GM23338 (cell line): ENCODE results near the gene CENPP. TPM values are rescaled to one million over a fixed set of nuclear protein-coding genes. Genes with fewer than 3 reads are reported as not detected.

Source experiments
- ATAC-seq: fragments of 200-7000 bp; cut with Tn5 transposase; 3 replicates; pipeline ENCODE4 v1.9.1; 2020
- DNase-seq: peaks from one replicate; pipeline ENCODE4 v3.0.0-alpha.2; 2015; ENCODE audit warnings: low spot score
- H2AFZ ChIP-seq: fragments of 200-600 bp; sonication (generic); 2 replicates; pipeline ENCODE4 v1.8.0; 2016; ENCODE audit warnings: antibody characterized with exemption, mild to moderate bottlenecking, moderate library complexity
- H3F3A ChIP-seq: fragments of 200-600 bp; sonication (generic); replicated peaks from 2 replicates; pipeline ENCODE4 v1.8.0; 2017; ENCODE audit warnings: antibody characterized with exemption, mixed run types, low read depth
- H3K27ac ChIP-seq: fragments of 200-600 bp; sonication (generic); 2 replicates; pipeline ENCODE4 v1.6.1; 2016; ENCODE audit warnings: low read depth
- H3K27me3 ChIP-seq: fragments of 200-600 bp; sonication (generic); 2 replicates; pipeline ENCODE4 v1.8.0; 2016; ENCODE audit warnings: mild to moderate bottlenecking, mixed run types, moderate library complexity; ENCODE audit not compliant: insufficient read depth
- H3K36me3 ChIP-seq: fragments of 200-600 bp; sonication (generic); 2 replicates; pipeline ENCODE4 v1.8.0; 2016; ENCODE audit warnings: mild to moderate bottlenecking; ENCODE audit not compliant: insufficient read depth
- H3K4me1 ChIP-seq: fragments of 200-600 bp; sonication (generic); 2 replicates; pipeline ENCODE4 v1.8.0; 2016; ENCODE audit warnings: mild to moderate bottlenecking, moderate library complexity; ENCODE audit not compliant: insufficient read depth
- H3K4me2 ChIP-seq: fragments of 200-600 bp; sonication (generic); 2 replicates; pipeline ENCODE4 v1.7.1; 2017; ENCODE audit warnings: mixed run types
- H3K4me3 ChIP-seq: fragments of 200-600 bp; sonication (generic); 2 replicates; pipeline ENCODE4 v1.6.1; 2016; ENCODE audit warnings: mixed run types
- H3K79me2 ChIP-seq: fragments of 200-600 bp; sonication (generic); replicated peaks from 2 replicates; pipeline ENCODE4 v1.8.0; 2017; ENCODE audit warnings: mild to moderate bottlenecking; ENCODE audit not compliant: insufficient read depth
- H3K9me2 ChIP-seq: fragments of 200-600 bp; sonication (generic); 2 replicates; pipeline ENCODE4 v1.8.0; 2017; ENCODE audit not compliant: insufficient read depth
- H4K20me1 ChIP-seq: fragments of 200-600 bp; sonication (generic); replicated peaks from 2 replicates; pipeline ENCODE4 v1.8.0; 2017; ENCODE audit warnings: mild to moderate bottlenecking; ENCODE audit not compliant: insufficient read depth
- H3K27ac Mint-ChIP-seq: 2 replicates; pipeline ENCODE4 v1.8.0; 2020; ENCODE audit warnings: inconsistent platforms, mild to moderate bottlenecking, moderate library complexity, mixed read lengths
- H3K27me3 Mint-ChIP-seq: 3 replicates; pipeline ENCODE4 v1.8.0; 2022; ENCODE audit warnings: low read depth, mild to moderate bottlenecking, moderate library complexity, mixed read lengths, inconsistent platforms; ENCODE audit not compliant: insufficient read depth, poor library complexity
- H3K36me3 Mint-ChIP-seq: 3 replicates; pipeline ENCODE4 v1.8.0; 2021; ENCODE audit warnings: low read depth, mild to moderate bottlenecking, inconsistent platforms, moderate library complexity, mixed read lengths
- H3K4me1 Mint-ChIP-seq: 3 replicates; pipeline ENCODE4 v1.8.0; 2020; ENCODE audit warnings: mild to moderate bottlenecking, inconsistent platforms, mixed read lengths
- H3K4me3 Mint-ChIP-seq: 3 replicates; pipeline ENCODE4 v1.8.0; 2021; ENCODE audit warnings: moderate library complexity, mild to moderate bottlenecking, inconsistent platforms, mixed read lengths
- H3K9me3 Mint-ChIP-seq: 3 replicates; pipeline ENCODE4 v1.8.0; 2020; ENCODE audit warnings: moderate library complexity, mild to moderate bottlenecking, inconsistent platforms, mixed read lengths
- CREB1 ChIP-seq: fragments of 250-450 bp; sonication (Bioruptor Pico); IDR thresholded peaks from 2 replicates; pipeline ENCODE4 v1.5.0; 2020; ENCODE audit warnings: low read depth, mild to moderate bottlenecking, moderate library complexity
- CTCF ChIP-seq, 2 experiments: fragments of 200-600 bp in 1 of 2; sonication (generic) in 1 of 2; conservative IDR thresholded peaks; 2 replicates each; pipeline versions ENCODE4 v1.5.1 to v1.6.1; 2016 to 2017; ENCODE audit warnings: antibody characterized with exemption in 2 of 2, low read depth in 2 of 2, mild to moderate bottlenecking in 2 of 2, moderate library complexity in 1 of 2
- ETS1 ChIP-seq: IDR thresholded peaks from 2 replicates; pipeline ENCODE4 v1.6.1; 2016; ENCODE audit warnings: antibody characterized with exemption
- EZH2phosphoT487 ChIP-seq: fragments of 200-600 bp; sonication (generic); IDR thresholded peaks from one replicate; pipeline ENCODE4 v1.8.1; 2018; ENCODE audit warnings: antibody characterized with exemption; ENCODE audit not compliant: unreplicated experiment
- NANOG ChIP-seq: IDR thresholded peaks from 2 replicates; pipeline ENCODE4 v1.6.1; 2016; ENCODE audit warnings: antibody characterized with exemption, borderline replicate concordance
- POLR2AphosphoS5 ChIP-seq: IDR thresholded peaks from 2 replicates; pipeline ENCODE4 v1.6.1; 2016; ENCODE audit warnings: antibody characterized with exemption, low read depth
- STAT1 ChIP-seq: IDR thresholded peaks from one replicate; pipeline ENCODE4 v1.6.1; 2016; ENCODE audit warnings: antibody characterized with exemption; ENCODE audit not compliant: unreplicated experiment
- ZNF114 ChIP-seq: fragments of 250-450 bp; sonication (Bioruptor Pico); IDR thresholded peaks from 2 replicates; pipeline ENCODE4 v1.5.0; 2020; ENCODE audit warnings: mild to moderate bottlenecking, moderate library complexity
- ZNF331 ChIP-seq: fragments of 250-450 bp; sonication (Bioruptor Pico); IDR thresholded peaks from 2 replicates; pipeline ENCODE4 v1.5.0; 2020; ENCODE audit warnings: low read depth, mild to moderate bottlenecking, moderate library complexity
- ZNF462 ChIP-seq: fragments of 250-450 bp; sonication (Bioruptor Pico); IDR thresholded peaks from 2 replicates; pipeline ENCODE4 v1.5.0; 2020; ENCODE audit warnings: mild to moderate bottlenecking, moderate library complexity
- polyA plus RNA-seq: library from polyadenylated mRNA; unstranded; fragments of >200 nt; fragmentation: Nextera tagmentation; extraction: Ambion mirVana; gene quantifications from 2 replicates; pipeline ENCODE4 v1.2.1, GENCODE V29; 2016
- total RNA-seq: library from RNA; depleted of rRNA; stranded (reverse); fragments of >200 nt; shearing (Covaris generic); gene quantifications from 2 replicates; pipeline ENCODE4 v1.2.3, GENCODE V29; 2014
- TF ChIP-seq, protein P1 (sequence below): IDR thresholded peaks from one replicate; pipeline ENCODE4 v1.6.1; 2018; ENCODE audit warnings: antibody characterized with exemption; ENCODE audit not compliant: unreplicated experiment

The CENPP gene
- total and polyA plus RNA-seq, 2 experiments from 2014 or later, result 11.0 to 12.6 TPM

GRCh38 chr9:92482329-92482728, 156.6 kb downstream of the CENPP start, which contains the start of gene ASPN:
ASPN (minus strand) TSS chr9:92482506.
- Mint-ChIP-seq H3K4me3 (no peak within 1 kb of the TSS), H3K27ac (peak within 1 kb of the TSS; percentile 28; the same call in 1 of the 2 replicates), H3K36me3 (no peaks in the 10 kb centered on the region), H3K9me3 (no peaks in the 10 kb centered on the region), H3K27me3 (no peaks in the 10 kb centered on the region), H3K4me1 (peaks cover 12% of the 10 kb centered on the region)
- no peaks in the 10 kb centered on the region for H3K27me3 ChIP-seq
- H3K9me2 ChIP-seq, result no peaks in the 10 kb centered on the region
- no peaks in the 10 kb centered on the region for H3K36me3 ChIP-seq
- no peak within 1 kb of the TSS for H3K27ac ChIP-seq
- no peaks in the 10 kb centered on the region for H4K20me1 ChIP-seq
- no peaks in the 10 kb centered on the region for H3F3A ChIP-seq
- H3K79me2 ChIP-seq, result no peaks in the 10 kb centered on the region
- no peak within 1 kb of the TSS for H2AFZ ChIP-seq
- no peak for DNase-seq
- no peak for ATAC-seq
- H3K4me1 ChIP-seq, result peaks cover 23% of the 10 kb centered on the region
- H3K4me3 ChIP-seq, result no peak within 1 kb of the TSS
- TF ChIP-seq ETS1, result no peak
- TF ChIP-seq ZNF331 (CRISPR knock-in tag), result no peak
- no peak for TF ChIP-seq CREB1 (CRISPR knock-in tag)
- TF ChIP-seq EZH2phosphoT487, result no peak
- TF ChIP-seq, protein P1, sequence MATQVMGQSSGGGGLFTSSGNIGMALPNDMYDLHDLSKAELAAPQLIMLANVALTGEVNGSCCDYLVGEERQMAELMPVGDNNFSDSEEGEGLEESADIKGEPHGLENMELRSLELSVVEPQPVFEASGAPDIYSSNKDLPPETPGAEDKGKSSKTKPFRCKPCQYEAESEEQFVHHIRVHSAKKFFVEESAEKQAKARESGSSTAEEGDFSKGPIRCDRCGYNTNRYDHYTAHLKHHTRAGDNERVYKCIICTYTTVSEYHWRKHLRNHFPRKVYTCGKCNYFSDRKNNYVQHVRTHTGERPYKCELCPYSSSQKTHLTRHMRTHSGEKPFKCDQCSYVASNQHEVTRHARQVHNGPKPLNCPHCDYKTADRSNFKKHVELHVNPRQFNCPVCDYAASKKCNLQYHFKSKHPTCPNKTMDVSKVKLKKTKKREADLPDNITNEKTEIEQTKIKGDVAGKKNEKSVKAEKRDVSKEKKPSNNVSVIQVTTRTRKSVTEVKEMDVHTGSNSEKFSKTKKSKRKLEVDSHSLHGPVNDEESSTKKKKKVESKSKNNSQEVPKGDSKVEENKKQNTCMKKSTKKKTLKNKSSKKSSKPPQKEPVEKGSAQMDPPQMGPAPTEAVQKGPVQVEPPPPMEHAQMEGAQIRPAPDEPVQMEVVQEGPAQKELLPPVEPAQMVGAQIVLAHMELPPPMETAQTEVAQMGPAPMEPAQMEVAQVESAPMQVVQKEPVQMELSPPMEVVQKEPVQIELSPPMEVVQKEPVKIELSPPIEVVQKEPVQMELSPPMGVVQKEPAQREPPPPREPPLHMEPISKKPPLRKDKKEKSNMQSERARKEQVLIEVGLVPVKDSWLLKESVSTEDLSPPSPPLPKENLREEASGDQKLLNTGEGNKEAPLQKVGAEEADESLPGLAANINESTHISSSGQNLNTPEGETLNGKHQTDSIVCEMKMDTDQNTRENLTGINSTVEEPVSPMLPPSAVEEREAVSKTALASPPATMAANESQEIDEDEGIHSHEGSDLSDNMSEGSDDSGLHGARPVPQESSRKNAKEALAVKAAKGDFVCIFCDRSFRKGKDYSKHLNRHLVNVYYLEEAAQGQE, result no peak
- no peak for TF ChIP-seq STAT1
- no peak for TF ChIP-seq CTCF (conservative IDR thresholded peaks at IDR 0.05; ENCODE audit: low read depth in 2 of 2)
- no peak for TF ChIP-seq POLR2AphosphoS5
- TF ChIP-seq NANOG, result no peak
- no peak for TF ChIP-seq ZNF462 (CRISPR knock-in tag)
- no peak for TF ChIP-seq ZNF114 (CRISPR knock-in tag)
- H3K4me2 ChIP-seq, result peak within 1 kb of the TSS; percentile 60; the same call in 1 of the 2 replicates
